ENCODE data around the gene PADI4. TPM values are rescaled to one million over a fixed set of nuclear protein-coding genes. Genes with fewer than 3 reads are reported as not detected.

Gene PADI4
- total and polyA plus RNA-seq, 8 donors: 0.08 to 0.25 (median 0.18) TPM; not detected in 5

DNA sequence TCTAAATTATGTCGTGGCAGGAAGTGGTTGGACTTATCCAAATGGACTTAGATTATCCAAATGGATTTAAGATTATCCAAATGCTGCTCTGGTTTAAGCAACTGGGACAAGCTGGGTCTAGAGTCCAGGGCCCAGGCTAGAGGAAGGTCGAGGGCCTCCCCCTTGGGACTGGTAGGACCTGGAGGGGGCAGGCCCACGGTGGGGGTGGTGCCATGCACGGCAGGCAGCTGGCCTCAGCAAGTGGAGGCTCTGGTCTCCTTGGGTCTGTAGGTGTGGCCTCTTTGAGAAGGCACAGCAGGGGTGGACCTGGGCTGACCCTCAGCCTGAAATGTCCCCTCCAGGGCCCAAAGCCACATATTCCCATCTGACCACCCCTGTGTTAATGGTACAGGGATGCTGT is 93.8 kb downstream of the PADI4 start:
- Histone ChIP-seq H3K36me3 (peaks cover 0 to 7% (median under 1%) of the 10 kb centered on the region in 4 donors), H3K27me3 (no peaks in the 10 kb centered on the region), H3K4me1 (peaks cover 0 to 12% (median 7%) of the 10 kb centered on the region in 4 donors), H3K4me3 (no peak overlapping the region), H3K9me3 (no peaks in the 10 kb centered on the region), H3K27ac (no peak overlapping the region)
- TF ChIP-seq POLR2AphosphoS5 (IDR thresholded peaks at IDR 0.05) (no peak), POLR2A (IDR thresholded peaks at IDR 0.05) (no peak), EP300 (IDR thresholded peaks at IDR 0.05) (no peak), CTCF (IDR thresholded peaks at IDR 0.05) (no peak)
- intact Hi-C loops (cut with DNase I; ENCODE audit: low total_unique reads): no loop called here
- no peak for DNase-seq
- 42 to 57% (median 51%) methylated on average over 4 of the region's 4 CpGs for WGBS, 5 donors

- Histone ChIP-seq H3K27me3 (no peaks in the 10 kb centered on the region), H3K36me3 (peaks cover 3 to 19% (median 13%) of the 10 kb centered on the region in 4 donors), H3K27ac (no peak overlapping the region), H3K9me3 (no peaks in the 10 kb centered on the region), H3K4me3 (no peak overlapping the region), H3K4me1 (peaks cover 0 to 13% (median 7%) of the 10 kb centered on the region in 4 donors)
- TF ChIP-seq POLR2AphosphoS5 (IDR thresholded peaks at IDR 0.05) (no peak), POLR2A (IDR thresholded peaks at IDR 0.05) (no peak), CTCF (IDR thresholded peaks at IDR 0.05) (no peak), EP300 (IDR thresholded peaks at IDR 0.05) (no peak)
- DNase-seq: no peak
- intact Hi-C loops (cut with DNase I; ENCODE audit: low total_unique reads): no loop called here
- 31 to 35% (median 33%) methylated on average over 3 of the region's 3 CpGs for WGBS, 5 donors
These were observed 95.1 kb downstream of the PADI4 start for GRCh38 chr1:17403081-17403480.

DNA sequence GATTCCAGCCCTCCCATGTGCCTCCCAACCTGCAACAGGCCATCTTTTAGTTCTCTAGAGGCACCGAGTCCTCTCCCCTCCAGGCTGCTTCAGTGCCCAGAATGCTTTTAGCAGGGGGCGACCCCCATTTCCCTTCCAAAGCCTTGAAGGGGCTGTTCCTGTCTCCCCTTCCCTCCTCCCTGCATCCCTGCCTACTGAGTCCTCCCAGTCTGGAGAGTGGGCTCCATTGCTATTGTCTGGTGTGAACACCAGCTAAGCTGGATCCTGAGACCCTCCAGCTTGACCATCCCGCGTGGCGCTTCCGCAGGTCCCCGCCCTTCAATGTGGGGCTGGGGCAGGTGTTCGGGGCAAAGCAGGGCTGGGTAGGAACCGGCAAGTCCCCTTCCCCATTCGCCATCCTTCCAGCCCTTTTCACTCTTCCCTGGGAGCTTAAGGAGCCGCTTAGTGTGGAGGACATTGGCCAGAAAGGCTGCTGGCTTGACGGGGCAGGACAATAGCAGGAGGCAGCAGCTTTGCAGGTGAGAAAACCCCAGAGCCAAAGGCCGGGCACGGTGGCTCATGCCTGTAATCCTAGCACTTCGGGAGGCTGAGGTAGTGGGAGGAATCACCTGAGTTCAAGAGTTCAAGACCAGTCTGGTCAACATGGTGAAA is 96.2 kb downstream of the PADI4 start:
- DNase-seq: no peak
- no peak for TF ChIP-seq EP300 (IDR thresholded peaks at IDR 0.05)
- TF ChIP-seq POLR2A (IDR thresholded peaks at IDR 0.05): no peak
- TF ChIP-seq CTCF (IDR thresholded peaks at IDR 0.05): no peak
- TF ChIP-seq POLR2AphosphoS5 (IDR thresholded peaks at IDR 0.05): no peak
- Histone ChIP-seq H3K27me3 (no peaks in the 10 kb centered on the region), H3K27ac (no peak overlapping the region), H3K4me3 (no peak overlapping the region), H3K9me3 (no peaks in the 10 kb centered on the region), H3K36me3 (peaks cover 10 to 30% (median 24%) of the 10 kb centered on the region in 4 donors), H3K4me1 (peaks cover 0 to 13% (median 8%) of the 10 kb centered on the region in 4 donors)
- intact Hi-C loops (cut with DNase I; ENCODE audit: low total_unique reads): no loop called here
- WGBS, 5 donors: 52 to 68% (median 58%) methylated on average over 11 to 15 of the region's 15 CpGs

DNA sequence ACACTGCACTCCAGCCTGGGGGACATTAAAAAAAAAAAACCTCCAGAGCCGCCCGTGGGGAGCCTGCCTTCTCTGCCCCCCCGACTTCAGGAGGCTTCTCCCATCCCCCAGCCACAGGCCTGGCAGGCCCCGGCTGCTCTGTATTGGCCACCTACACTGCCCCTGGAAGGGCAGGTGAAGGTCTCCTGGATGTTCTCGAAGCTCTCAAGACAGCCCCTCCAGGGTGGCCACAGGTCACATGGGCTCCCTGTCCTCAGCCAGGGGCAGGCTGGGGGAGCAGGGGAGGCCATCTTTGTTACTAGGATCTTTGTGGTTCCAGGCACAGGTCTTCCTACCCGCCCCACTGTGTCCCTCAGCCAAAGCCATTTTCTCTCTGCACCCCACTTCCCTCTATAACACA is 96.8 kb downstream of the PADI4 start:
- 57 to 76% (median 64%) methylated on average over 5 to 6 of the region's 6 CpGs for WGBS, 5 donors
- no peak overlapping the region for H3K27ac ChIP-seq
- H3K36me3 ChIP-seq: peaks cover 17 to 36% (median 31%) of the 10 kb centered on the region in 4 donors
- no peak for DNase-seq
- peaks cover 0 to 17% (median 12%) of the 10 kb centered on the region in 4 donors for H3K4me1 ChIP-seq
- TF ChIP-seq POLR2AphosphoS5 (IDR thresholded peaks at IDR 0.05): no peak
- no peak for TF ChIP-seq CTCF (IDR thresholded peaks at IDR 0.05)
- no peak for TF ChIP-seq POLR2A (IDR thresholded peaks at IDR 0.05)
- no peak for TF ChIP-seq EP300 (IDR thresholded peaks at IDR 0.05)
- H3K27me3 ChIP-seq: no peaks in the 10 kb centered on the region
- intact Hi-C loops (cut with DNase I; ENCODE audit: low total_unique reads): no loop called here
- no peak overlapping the region for H3K4me3 ChIP-seq
- H3K9me3 ChIP-seq: no peaks in the 10 kb centered on the region
